ENCODE measurements around the gene TIRAP.

DNA sequence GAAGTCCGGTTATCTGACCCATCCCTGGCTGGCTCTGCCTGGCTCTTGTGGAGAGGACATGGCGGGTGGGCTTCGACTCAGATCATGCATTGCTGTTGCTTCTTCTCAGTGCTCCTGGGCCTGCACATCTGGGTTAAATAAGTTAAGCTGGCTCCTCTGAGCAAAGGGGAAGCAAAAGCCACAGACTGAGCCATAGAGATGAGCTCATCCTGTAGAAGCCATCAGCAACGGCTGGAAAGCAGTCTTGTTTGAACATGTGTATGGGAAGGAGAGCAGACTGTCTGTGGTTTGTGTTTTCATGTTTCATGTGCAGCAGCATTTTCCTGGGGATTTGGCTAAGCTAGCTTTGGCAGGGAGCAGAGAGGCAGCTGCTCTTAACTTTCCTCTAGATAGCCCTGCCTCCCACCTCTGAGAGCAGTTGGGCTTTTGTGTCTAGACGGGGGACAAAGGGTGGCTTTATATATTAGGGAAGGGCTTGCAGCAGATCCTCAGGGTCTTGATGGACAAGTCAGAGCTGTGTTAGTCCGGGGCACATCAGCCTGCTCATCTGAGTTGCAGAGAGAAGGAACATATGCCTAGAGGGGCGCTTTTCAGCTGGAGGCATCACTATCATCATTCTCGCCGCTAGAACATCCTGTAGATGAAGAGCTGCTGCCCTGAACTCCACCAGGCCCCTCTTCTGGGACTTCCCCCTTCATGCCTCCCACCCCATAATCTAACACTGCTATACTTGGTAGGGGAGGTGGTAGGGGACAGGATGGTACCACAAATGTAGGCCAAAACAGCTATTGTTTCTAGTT lies 35.9 kb downstream of the TIRAP start:
- TF ChIP-seq POLR2A (IDR thresholded peaks at IDR 0.05) (no peak), POLR2AphosphoS5 (IDR thresholded peaks at IDR 0.05) (peak in 1 of 3 donors; percentile 2)
